CD8-positive, alpha-beta memory T cell (primary cell): ENCODE data around the gene CCL3. TPM values are rescaled to one million over a fixed set of nuclear protein-coding genes. Genes with fewer than 3 reads are reported as not detected.
A peak's percentile ranks its signal among the peaks of the same experiment; 100 is the strongest.
"Not testable (repeated sequence)": the region's sequence is repeated elsewhere in the genome, so short reads cannot be mapped to it uniquely, and the experiment has no call there.

Source experiments
- CTCF ChIA-PET: fragments of 350-600 bp; sonication (Branson Sonifier 250); formaldehyde crosslinking; loops from one replicate; lab custom pipeline; 2021; ENCODE audit warnings: antibody characterized with exemption; lab: Charles Lee
- POLR2A ChIA-PET: fragments of 350-600 bp; sonication (Branson Sonifier 250); formaldehyde crosslinking; loops from one replicate; lab custom pipeline; 2021; ENCODE audit warnings: antibody characterized with exemption; lab: Charles Lee
- DNase-seq, 5 donors: peaks; one replicate each; pipeline versions ENCODE4 v3.0.0 to v3.0.0-alpha.2; 2020 to 2022; ENCODE audit warnings: mixed read lengths in 1 of 5
- H3K27ac ChIP-seq: one replicate; pipeline ENCODE4 v1.7.0; 2013; ENCODE audit warnings: low read depth, mild to moderate bottlenecking, low read length, moderate library complexity
- H3K27me3 ChIP-seq: 2 replicates; pipeline ENCODE4 v1.7.0; 2013; ENCODE audit warnings: low read length, mild to moderate bottlenecking; ENCODE audit not compliant: insufficient read depth, poor library complexity, severe bottlenecking
- H3K36me3 ChIP-seq: 2 replicates; pipeline ENCODE4 v1.7.0; 2013; ENCODE audit warnings: mild to moderate bottlenecking, low read length, moderate library complexity; ENCODE audit not compliant: insufficient read depth
- H3K4me1 ChIP-seq: 2 replicates; pipeline ENCODE4 v1.7.0; 2013; ENCODE audit warnings: mild to moderate bottlenecking, low read length, moderate library complexity; ENCODE audit not compliant: insufficient read depth
- H3K4me3 ChIP-seq: 2 replicates; pipeline ENCODE4 v1.7.0; 2013; ENCODE audit warnings: mild to moderate bottlenecking, low read length
- H3K9me3 ChIP-seq: 2 replicates; pipeline ENCODE4 v1.7.0; 2013; ENCODE audit warnings: mild to moderate bottlenecking, low read length
- H3K27ac Mint-ChIP-seq, 8 donors: one replicate each; pipeline ENCODE4 v1.8.0; 2020 to 2021; ENCODE audit warnings: mixed read lengths in 8 of 8, mild to moderate bottlenecking in 6 of 8, inconsistent platforms in 3 of 8, moderate library complexity in 3 of 8
- H3K27me3 Mint-ChIP-seq, 2 donors: one replicate each; pipeline ENCODE4 v1.8.0; 2020 to 2021; ENCODE audit warnings: mixed read lengths in 2 of 2, mild to moderate bottlenecking in 1 of 2, moderate library complexity in 1 of 2
- H3K36me3 Mint-ChIP-seq, 3 donors: one replicate each; pipeline ENCODE4 v1.8.0; 2020 to 2021; ENCODE audit warnings: mixed read lengths in 3 of 3, inconsistent platforms in 1 of 3, mild to moderate bottlenecking in 1 of 3
- H3K4me1 Mint-ChIP-seq, 3 donors: one replicate each; pipeline ENCODE4 v1.8.0; 2020 to 2021; ENCODE audit warnings: mixed read lengths in 3 of 3, inconsistent platforms in 1 of 3, mild to moderate bottlenecking in 1 of 3
- H3K4me3 Mint-ChIP-seq, 7 donors: one replicate each; pipeline ENCODE4 v1.8.0; 2020 to 2021; ENCODE audit warnings: mixed read lengths in 7 of 7, mild to moderate bottlenecking in 6 of 7, moderate library complexity in 4 of 7, inconsistent platforms in 2 of 7
- H3K9me3 Mint-ChIP-seq, 5 donors: one replicate each; pipeline ENCODE4 v1.8.0; 2020 to 2022; ENCODE audit warnings: mixed read lengths in 5 of 5, mild to moderate bottlenecking in 3 of 5, moderate library complexity in 2 of 5, inconsistent platforms in 1 of 5
- polyA plus RNA-seq: library from polyadenylated mRNA; unstranded; fragments of 300-500 nt; fragmentation: Illumina TruSeq; gene quantifications from one replicate; pipeline ENCODE4 v1.2.3, GENCODE V29; 2021
- total RNA-seq, 2 experiments: library from RNA; stranded (reverse); gene quantifications; one replicate each; pipeline ENCODE4 v1.2.3, GENCODE V29; 2021

Gene CCL3
- total and polyA plus RNA-seq, 3 experiments from 2014 or later = 2.3 to 1,264 (median 1,154) TPM

DNA sequence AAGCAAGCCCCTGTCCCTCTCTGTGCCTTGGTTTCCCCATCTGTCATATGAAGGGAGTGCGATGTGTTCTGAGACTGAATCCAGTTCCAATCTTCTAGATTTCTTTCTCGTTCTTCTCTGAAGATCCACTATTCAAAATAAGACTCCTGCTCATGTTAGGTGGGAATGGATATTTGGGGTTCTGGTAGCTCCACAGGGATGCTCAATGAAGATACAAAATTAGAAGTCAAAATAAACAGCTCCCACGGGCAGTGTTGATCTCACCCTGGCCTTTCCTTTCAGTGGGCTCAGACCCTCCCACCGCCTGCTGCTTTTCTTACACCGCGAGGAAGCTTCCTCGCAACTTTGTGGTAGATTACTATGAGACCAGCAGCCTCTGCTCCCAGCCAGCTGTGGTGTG, 14.3 kb upstream of the CCL3 start:
- H3K27ac Mint-ChIP-seq = peak overlapping the region; percentile 93 to 99 (median 98)
- CTCF ChIA-PET = interaction anchor here (1.6 to 3.4 kb wide), 2 partner anchors 22 to 32 kb away, joined by 4 to 11 read pairs; no protein-coding TSS in a partner anchor
- H3K36me3 Mint-ChIP-seq = peaks cover 3 to 17% (median 5%) of the 10 kb centered on the region in 3 donors
- not testable (repeated sequence) for H3K4me3 ChIP-seq, H3K27me3 ChIP-seq, H3K9me3 ChIP-seq, DNase-seq, H3K9me3 Mint-ChIP-seq, H3K36me3 ChIP-seq, H3K27me3 Mint-ChIP-seq
- peak overlapping the region; percentile 91 to 98 (median 97) for H3K4me3 Mint-ChIP-seq
- peaks cover 65 to 77% (median 74%) of the 10 kb centered on the region in 3 donors for H3K4me1 Mint-ChIP-seq
- Histone ChIP-seq H3K27ac (peak overlapping the region; percentile 28), H3K4me1 (peaks cover 48% of the 10 kb centered on the region)
- POLR2A ChIA-PET = interaction anchor here (0.6 to 1.1 kb wide), 2 partner anchors 22 to 288 kb away, joined by 4 read pairs; no protein-coding TSS in a partner anchor

DNA sequence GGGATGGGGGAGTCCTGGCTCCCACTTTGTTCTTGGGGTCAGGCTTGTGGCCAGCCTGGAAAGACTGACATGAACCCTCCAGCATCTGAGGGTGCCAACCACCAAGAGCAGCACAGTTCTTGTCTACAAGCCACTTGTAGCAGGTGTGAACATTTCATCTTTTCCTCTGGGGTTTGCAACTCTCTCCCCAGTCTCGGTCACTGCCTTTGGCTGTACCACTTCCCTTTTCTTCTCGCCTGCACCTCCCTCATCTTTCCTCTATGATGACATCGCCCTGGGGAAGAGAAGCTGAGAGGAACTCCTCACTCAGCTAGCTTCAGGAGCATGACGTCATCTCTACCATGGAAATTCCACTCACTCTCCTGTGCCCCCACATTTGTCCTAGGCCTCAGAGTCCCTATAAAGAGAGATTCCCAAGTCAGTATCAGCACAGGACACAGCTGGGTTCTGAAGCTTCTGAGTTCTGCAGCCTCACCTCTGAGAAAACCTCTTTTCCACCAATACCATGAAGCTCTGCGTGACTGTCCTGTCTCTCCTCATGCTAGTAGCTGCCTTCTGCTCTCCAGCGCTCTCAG, 13.5 kb upstream of the CCL3 start, which contains the start of gene CCL4:
TSS of gene CCL4 (plus strand) at position 427 of the 575 bp plus-strand sequence. CDS start at position 506, 79 bp downstream.
- H3K4me1 Mint-ChIP-seq = peaks cover 61 to 75% (median 73%) of the 10 kb centered on the region in 3 donors
- Histone ChIP-seq H3K4me1 (peaks cover 44% of the 10 kb centered on the region), H3K27ac (peak within 1 kb of the TSS; percentile 64), H3K4me3 (peak within 1 kb of the TSS; percentile 52)
- H3K4me3 Mint-ChIP-seq = peak within 1 kb of the TSS; percentile 91 to 98 (median 97)
- CTCF ChIA-PET = interaction anchor here (1.5 to 1.6 kb wide), 2 partner anchors 21 to 31 kb away, joined by 4 to 7 read pairs; no protein-coding TSS in a partner anchor
- peaks cover 3 to 17% (median 5%) of the 10 kb centered on the region in 3 donors for H3K36me3 Mint-ChIP-seq
- DNase-seq = peak in 4 of 5 donors; percentile 47 to 78 (median 64)
- H3K27me3 ChIP-seq, H3K27me3 Mint-ChIP-seq, H3K9me3 Mint-ChIP-seq, H3K36me3 ChIP-seq, H3K9me3 ChIP-seq: not testable (repeated sequence)
- peak within 1 kb of the TSS; percentile 94 to 99 (median 98) for H3K27ac Mint-ChIP-seq
- POLR2A ChIA-PET = interaction anchor here (1.1 kb wide), 1 partner anchor 21 kb away, joined by 4 read pairs; no protein-coding TSS in a partner anchor

DNA sequence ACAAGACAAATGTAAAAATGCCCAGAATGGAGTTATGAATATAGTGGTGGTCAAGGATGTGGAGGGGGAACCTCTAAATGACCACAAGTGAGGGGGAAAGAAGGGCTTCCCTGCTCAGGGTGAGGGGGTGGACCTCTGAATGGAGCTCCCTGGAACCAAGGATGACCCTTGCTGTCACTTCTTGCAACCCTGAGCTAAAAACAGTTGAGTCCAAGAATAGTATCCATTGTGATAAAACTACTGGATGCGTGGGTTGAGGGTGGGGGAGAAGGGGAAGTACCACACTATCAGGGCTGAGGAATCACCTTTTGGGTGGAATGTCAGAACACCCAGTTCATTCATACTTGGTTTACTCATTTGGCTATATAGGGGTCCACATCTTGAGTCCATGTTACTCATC, 9.1 kb upstream of the CCL3 start:
- H3K9me3 ChIP-seq, H3K9me3 Mint-ChIP-seq, H3K36me3 ChIP-seq, POLR2A ChIA-PET, H3K4me3 Mint-ChIP-seq, H3K36me3 Mint-ChIP-seq, H3K4me3 ChIP-seq, H3K27me3 ChIP-seq, H3K27me3 Mint-ChIP-seq, DNase-seq, H3K27ac ChIP-seq: not testable (repeated sequence)
- CTCF ChIA-PET = interaction anchor here (1.1 kb wide), 1 partner anchor 27 kb away, joined by 3 read pairs; no protein-coding TSS in a partner anchor
- peaks cover 24% of the 10 kb centered on the region for H3K4me1 ChIP-seq
- Mint-ChIP-seq H3K4me1 (peaks cover 45 to 63% (median 63%) of the 10 kb centered on the region in 3 donors), H3K27ac (peak overlapping the region in 2 of 8 donors; percentile 16 to 17)

- H3K4me3 ChIP-seq = no peak overlapping the region
- no peaks in the 10 kb centered on the region for H3K27me3 ChIP-seq
- no peaks in the 10 kb centered on the region for H3K27me3 Mint-ChIP-seq
- peak overlapping the region in 6 of 8 donors; percentile 4 to 68 (median 44) for H3K27ac Mint-ChIP-seq
- H3K36me3 ChIP-seq = no peaks in the 10 kb centered on the region
- CTCF ChIA-PET = no interaction called here
- POLR2A ChIA-PET = no interaction called here
- H3K4me3 Mint-ChIP-seq = peak overlapping the region in 6 of 7 donors; percentile 5 to 76 (median 58)
- H3K4me1 ChIP-seq = peaks cover 12% of the 10 kb centered on the region
- no peaks in the 10 kb centered on the region for H3K9me3 Mint-ChIP-seq
- no peaks in the 10 kb centered on the region for H3K9me3 ChIP-seq
- H3K36me3 Mint-ChIP-seq = peaks cover 0 to 4% (median 0%) of the 10 kb centered on the region in 3 donors
- no peak overlapping the region for H3K27ac ChIP-seq
- no peak for DNase-seq
- peaks cover 44 to 68% (median 68%) of the 10 kb centered on the region in 3 donors for H3K4me1 Mint-ChIP-seq
Observed at GRCh38 chr17:36095992-36096391, 6.0 kb upstream of the CCL3 start.

DNA sequence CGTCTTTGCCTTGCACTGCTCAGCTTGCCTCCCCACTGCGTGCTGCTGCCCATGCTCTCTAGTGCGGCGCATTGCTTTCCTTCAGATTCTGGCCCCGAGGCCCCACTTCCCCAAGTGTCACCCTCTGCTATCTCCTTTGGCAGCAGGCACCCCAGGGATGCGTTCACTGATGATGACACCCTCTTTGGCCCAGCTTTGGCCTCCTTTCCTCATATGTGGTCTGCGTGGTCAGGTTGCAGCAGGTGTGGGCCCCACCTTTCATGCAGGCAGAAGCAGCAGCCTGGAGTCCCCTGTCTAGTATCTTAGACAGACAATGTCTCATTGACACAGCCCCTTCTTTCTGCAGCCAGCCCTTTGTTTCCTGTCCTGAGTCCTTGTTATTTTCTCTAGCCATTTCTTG, 4.8 kb upstream of the CCL3 start:
- Mint-ChIP-seq H3K36me3 (peaks cover 0 to 4% (median 0%) of the 10 kb centered on the region in 3 donors), H3K27ac (peak overlapping the region in 7 of 8 donors; percentile 4 to 77 (median 34)), H3K27me3 (no peaks in the 10 kb centered on the region), H3K9me3 (no peaks in the 10 kb centered on the region), H3K4me3 (peak overlapping the region in 6 of 7 donors; percentile 3 to 57 (median 10)), H3K4me1 (peaks cover 49 to 74% (median 73%) of the 10 kb centered on the region in 3 donors)
- Histone ChIP-seq H3K27me3 (no peaks in the 10 kb centered on the region), H3K4me1 (peaks cover 21% of the 10 kb centered on the region), H3K36me3 (no peaks in the 10 kb centered on the region), H3K27ac (no peak overlapping the region), H3K9me3 (no peaks in the 10 kb centered on the region), H3K4me3 (no peak overlapping the region)
- CTCF ChIA-PET = no interaction called here
- no peak for DNase-seq
- POLR2A ChIA-PET = no interaction called here

DNA sequence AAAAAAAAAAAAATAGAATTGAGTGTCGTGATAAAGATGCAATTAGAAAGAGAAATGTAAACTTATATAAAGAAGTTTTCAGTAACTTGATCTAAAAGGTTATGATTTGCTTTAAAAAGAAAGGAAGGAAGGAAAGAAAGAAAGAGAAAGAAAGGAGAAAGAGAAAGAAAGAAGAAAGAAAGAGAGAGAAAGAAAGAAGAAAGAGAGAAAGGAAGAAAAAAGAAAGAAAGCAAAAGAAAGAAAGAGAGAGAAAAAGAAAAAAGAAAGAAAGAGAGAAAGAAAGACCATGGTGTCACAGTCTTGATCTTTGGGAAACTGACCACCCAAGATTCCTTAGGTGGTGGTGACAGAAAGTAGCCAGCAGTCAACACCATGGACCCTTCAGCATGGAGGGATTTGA, 4.3 kb upstream of the CCL3 start:
- Mint-ChIP-seq H3K36me3 (peaks cover 0 to 4% (median 0%) of the 10 kb centered on the region in 3 donors), H3K9me3 (no peaks in the 10 kb centered on the region), H3K27ac (peak overlapping the region in 2 of 8 donors; percentile 77 to 85), H3K4me1 (peaks cover 54 to 77% (median 73%) of the 10 kb centered on the region in 3 donors), H3K27me3 (no peaks in the 10 kb centered on the region), H3K4me3 (peak overlapping the region in 2 of 7 donors; percentile 37 to 73)
- H3K27ac ChIP-seq = no peak overlapping the region
- H3K4me3 ChIP-seq = no peak overlapping the region
- H3K4me1 ChIP-seq = peaks cover 26% of the 10 kb centered on the region
- no peaks in the 10 kb centered on the region for H3K9me3 ChIP-seq
- ChIA-PET CTCF (no interaction called here), POLR2A (no interaction called here)
- no peaks in the 10 kb centered on the region for H3K36me3 ChIP-seq
- no peaks in the 10 kb centered on the region for H3K27me3 ChIP-seq
- no peak for DNase-seq

DNA sequence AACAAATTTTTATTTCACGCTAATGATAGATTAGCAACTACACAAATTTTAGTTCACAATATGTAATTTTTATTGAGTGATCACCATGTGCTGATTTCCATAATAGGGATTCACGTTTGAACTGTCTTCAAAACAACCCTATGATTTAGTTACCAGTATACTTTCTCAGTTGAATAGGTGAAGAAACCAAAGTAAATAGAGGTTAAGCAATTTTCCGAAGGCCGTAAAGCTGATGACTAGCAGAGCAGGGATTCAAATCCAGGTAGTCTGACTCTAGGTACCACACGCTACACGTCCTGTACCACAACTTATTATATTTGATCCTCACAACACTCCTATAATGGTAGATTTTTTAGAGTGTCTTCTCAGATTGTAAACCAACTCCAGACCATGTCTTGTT, 2.8 kb upstream of the CCL3 start:
- H3K27me3 ChIP-seq, H3K4me3 Mint-ChIP-seq, H3K9me3 ChIP-seq, H3K27ac ChIP-seq, H3K27me3 Mint-ChIP-seq, POLR2A ChIA-PET, H3K36me3 Mint-ChIP-seq, H3K36me3 ChIP-seq, DNase-seq, CTCF ChIA-PET, H3K4me3 ChIP-seq, H3K9me3 Mint-ChIP-seq: not testable (repeated sequence)
- Mint-ChIP-seq H3K27ac (peak overlapping the region in 2 of 8 donors; percentile 41 to 61), H3K4me1 (peaks cover 63 to 83% (median 76%) of the 10 kb centered on the region in 3 donors)
- H3K4me1 ChIP-seq = peaks cover 26% of the 10 kb centered on the region

DNA sequence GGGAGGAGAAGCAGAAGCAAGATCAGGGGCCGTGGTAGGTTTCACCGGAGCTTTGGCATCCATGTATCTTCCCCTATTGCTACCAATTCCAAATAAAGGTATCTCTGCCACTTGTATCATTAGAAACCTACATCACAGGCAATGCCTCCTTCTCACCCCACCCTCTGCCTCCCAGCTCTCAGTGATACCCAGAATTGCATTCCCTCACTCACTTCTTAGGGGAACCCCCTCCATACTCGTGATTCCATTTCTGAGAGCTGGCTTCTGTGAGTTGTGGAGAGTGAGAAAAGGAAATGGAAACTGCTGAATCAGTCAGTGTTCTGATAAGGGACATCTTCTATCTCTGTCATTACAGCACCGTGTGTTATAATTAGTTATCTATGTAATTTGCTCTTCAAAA, 2.3 kb upstream of the CCL3 start:
- peaks cover 0 to 4% (median 0%) of the 10 kb centered on the region in 3 donors for H3K36me3 Mint-ChIP-seq
- peak overlapping the region in 3 of 7 donors; percentile 4 to 23 (median 16) for H3K4me3 Mint-ChIP-seq
- DNase-seq = no peak
- H3K9me3 Mint-ChIP-seq = no peaks in the 10 kb centered on the region
- Histone ChIP-seq H3K27me3 (no peaks in the 10 kb centered on the region), H3K36me3 (no peaks in the 10 kb centered on the region), H3K9me3 (no peaks in the 10 kb centered on the region), H3K27ac (no peak overlapping the region), H3K4me1 (peaks cover 26% of the 10 kb centered on the region), H3K4me3 (no peak overlapping the region)
- H3K27me3 Mint-ChIP-seq = no peaks in the 10 kb centered on the region
- H3K4me1 Mint-ChIP-seq = peaks cover 63 to 86% (median 75%) of the 10 kb centered on the region in 3 donors
- ChIA-PET POLR2A (no interaction called here), CTCF (no interaction called here)
- peak overlapping the region in 5 of 8 donors; percentile 1 to 61 (median 18) for H3K27ac Mint-ChIP-seq
